Measurements from ENCODE around the gene RIMS3.

The RIMS3 gene

GRCh38 chr1:40653851-40654537 lies 11.5 kb downstream of the RIMS3 start:
- no peak for DNase-seq (ENCODE audit: low read depth, low spot score)

- no peak for DNase-seq (ENCODE audit: low read depth, low spot score)
Measured at GRCh38 chr1:40652979-40653378, 12.5 kb downstream of the RIMS3 start.

GRCh38 chr1:40652468-40652867 lies 13.0 kb downstream of the RIMS3 start:
- DNase-seq (ENCODE audit: low read depth, low spot score), result no peak

GRCh38 chr1:40651138-40651857 lies 14.2 kb downstream of the RIMS3 start:
- DNase-seq (ENCODE audit: low read depth, low spot score), result no peak

- DNase-seq (ENCODE audit: low read depth, low spot score), result no peak
Measured at GRCh38 chr1:40650075-40650474, 15.4 kb downstream of the RIMS3 start.

- DNase-seq (ENCODE audit: low read depth, low spot score), result no peak
Measured at GRCh38 chr1:40649592-40649930, 15.9 kb downstream of the RIMS3 start.

- DNase-seq (ENCODE audit: low read depth, low spot score), result no peak
Measured at GRCh38 chr1:40648928-40649591, 16.4 kb downstream of the RIMS3 start.

- DNase-seq (ENCODE audit: low read depth, low spot score), result no peak
Measured at GRCh38 chr1:40648200-40648599, 17.3 kb downstream of the RIMS3 start.

GRCh38 chr1:40646315-40646714 lies 19.2 kb downstream of the RIMS3 start:
- DNase-seq (ENCODE audit: low read depth, low spot score), result no peak

GRCh38 chr1:40645118-40645680 lies 20.3 kb downstream of the RIMS3 start:
- no peak for DNase-seq (ENCODE audit: low read depth, low spot score)

- DNase-seq (ENCODE audit: low read depth, low spot score), result no peak
Measured at GRCh38 chr1:40641601-40642242, 23.8 kb downstream of the RIMS3 start.

- no peak for DNase-seq (ENCODE audit: low read depth, low spot score)
Measured at GRCh38 chr1:40640314-40641076, 25.0 kb downstream of the RIMS3 start.

GRCh38 chr1:40638097-40639036 lies 27.1 kb downstream of the RIMS3 start:
- DNase-seq (ENCODE audit: low read depth, low spot score), result no peak

- DNase-seq (ENCODE audit: low read depth, low spot score), result no peak
Measured at GRCh38 chr1:40637470-40638007, 27.9 kb downstream of the RIMS3 start.

- DNase-seq (ENCODE audit: low read depth, low spot score), result no peak
Measured at GRCh38 chr1:40636777-40637176, 28.7 kb downstream of the RIMS3 start.

- DNase-seq (ENCODE audit: low read depth, low spot score), result no peak
Measured at GRCh38 chr1:40635763-40636500, 29.6 kb downstream of the RIMS3 start.

- DNase-seq (ENCODE audit: low read depth, low spot score), result no peak
Measured at GRCh38 chr1:40634901-40635655, 30.4 kb downstream of the RIMS3 start.

- no peak for DNase-seq (ENCODE audit: low read depth, low spot score)
Measured at GRCh38 chr1:40633931-40634376, 31.5 kb downstream of the RIMS3 start.
